Neuron (in vitro differentiated cells): ENCODE results near the gene DCAF6.

Experiments
- H2AFZ ChIP-seq: one replicate; pipeline ENCODE4 v1.6.1; 2013; ENCODE audit warnings: low read depth, mild to moderate bottlenecking, inconsistent platforms, low read length, moderate library complexity
- H3K27me3 ChIP-seq: one replicate; pipeline ENCODE4 v1.6.1; 2013; ENCODE audit warnings: low read length; ENCODE audit not compliant: insufficient read depth
- H3K36me3 ChIP-seq: one replicate; pipeline ENCODE4 v1.6.1; 2013; ENCODE audit warnings: low read length; ENCODE audit not compliant: insufficient read depth
- H3K4me1 ChIP-seq: one replicate; pipeline ENCODE4 v1.6.1; 2013; ENCODE audit warnings: low read length; ENCODE audit not compliant: insufficient read depth
- H3K4me3 ChIP-seq: 2 replicates; pipeline ENCODE4 v1.5.1; 2013; ENCODE audit warnings: mild to moderate bottlenecking, low read length, moderate library complexity
- H3K9me3 ChIP-seq: one replicate; pipeline ENCODE4 v1.6.1; 2013; ENCODE audit warnings: low read length

DCAF6 gene

GRCh38 chr1:168065506-168065905 is 129.0 kb downstream of the DCAF6 start:
- H3K4me3 ChIP-seq = no peak overlapping the region
- no peak overlapping the region for H2AFZ ChIP-seq
- no peaks in the 10 kb centered on the region for H3K4me1 ChIP-seq
- no peaks in the 10 kb centered on the region for H3K27me3 ChIP-seq
- H3K9me3 ChIP-seq = no peaks in the 10 kb centered on the region
- H3K36me3 ChIP-seq = peaks cover 14% of the 10 kb centered on the region

DNA sequence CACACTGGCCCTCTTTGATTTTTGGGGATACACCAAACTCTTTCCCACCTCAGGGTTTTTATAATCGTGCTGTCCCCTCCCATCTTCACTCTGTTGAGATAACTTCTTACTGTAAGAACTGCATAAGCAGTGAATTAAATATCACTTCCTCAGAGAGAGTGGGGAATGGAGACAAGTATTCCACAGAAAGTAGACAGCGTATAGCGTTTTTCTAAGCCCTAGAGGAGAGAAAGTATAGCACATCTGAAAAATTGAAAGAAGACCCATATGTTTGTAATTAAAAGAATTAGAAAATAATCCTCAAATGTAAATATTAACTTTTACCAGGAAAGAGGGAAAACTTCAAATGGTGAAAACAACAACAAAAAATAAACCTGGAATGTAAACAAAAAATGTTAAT is 132.9 kb downstream of the DCAF6 start:
- Histone ChIP-seq H3K27me3 (no peaks in the 10 kb centered on the region), H3K9me3 (no peaks in the 10 kb centered on the region), H3K4me3 (no peak overlapping the region), H2AFZ (no peak overlapping the region), H3K36me3 (peaks cover 17% of the 10 kb centered on the region), H3K4me1 (peaks cover 5% of the 10 kb centered on the region)

DNA sequence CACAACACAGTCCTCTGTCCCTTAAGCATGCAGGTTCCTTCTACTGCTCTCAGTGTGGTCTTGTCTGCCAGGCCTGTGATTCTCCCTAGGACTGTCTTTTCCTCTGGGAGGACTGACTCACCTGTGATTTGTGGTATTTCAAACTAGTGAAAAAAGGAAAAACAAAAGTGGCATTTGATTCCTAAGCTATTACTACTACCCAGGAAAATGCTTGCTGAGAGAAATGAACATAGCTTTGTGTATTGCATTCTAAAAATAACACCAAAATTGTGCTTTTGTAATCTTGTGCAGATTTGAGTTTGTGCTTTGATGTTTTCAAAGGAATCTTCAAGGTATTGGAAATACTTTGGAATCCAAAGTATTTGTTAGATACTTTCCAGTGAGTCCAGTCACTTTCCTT is 143.3 kb downstream of the DCAF6 start:
- no peak overlapping the region for H2AFZ ChIP-seq
- no peaks in the 10 kb centered on the region for H3K9me3 ChIP-seq
- no peaks in the 10 kb centered on the region for H3K4me1 ChIP-seq
- H3K36me3 ChIP-seq = peaks cover 18% of the 10 kb centered on the region
- no peaks in the 10 kb centered on the region for H3K27me3 ChIP-seq
- no peak overlapping the region for H3K4me3 ChIP-seq

DNA sequence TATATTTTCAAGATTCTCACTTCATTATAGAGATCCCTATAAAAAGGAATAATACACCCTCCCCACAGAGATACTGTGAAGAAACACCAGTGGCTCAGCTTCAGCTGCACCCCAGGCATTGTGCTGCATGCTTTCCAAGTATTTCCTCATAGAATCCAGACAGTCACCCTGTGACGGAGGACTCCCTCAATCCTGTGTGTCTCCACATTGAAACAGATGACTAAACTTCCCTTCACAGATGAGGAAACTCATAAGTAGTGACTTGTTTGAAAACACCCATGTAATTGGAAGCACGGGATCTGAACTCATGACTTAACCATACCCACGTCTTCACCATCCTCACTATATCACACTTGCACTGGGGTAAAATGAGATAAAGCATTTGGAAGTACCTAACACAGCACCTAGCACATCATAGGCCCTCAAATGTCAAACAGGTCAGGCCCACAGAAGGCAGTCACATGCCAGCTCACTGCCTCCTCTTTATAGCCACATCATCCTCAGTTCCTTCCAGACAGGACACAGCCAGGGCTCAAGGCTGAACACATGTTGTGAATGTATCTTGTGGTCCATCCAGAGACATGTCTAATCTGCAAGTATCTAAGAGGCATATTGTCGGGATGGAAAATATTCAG is 145.0 kb downstream of the DCAF6 start:
- no peaks in the 10 kb centered on the region for H3K4me1 ChIP-seq
- no peak overlapping the region for H3K4me3 ChIP-seq
- peaks cover 35% of the 10 kb centered on the region for H3K36me3 ChIP-seq
- H3K9me3 ChIP-seq = no peaks in the 10 kb centered on the region
- no peak overlapping the region for H2AFZ ChIP-seq
- H3K27me3 ChIP-seq = no peaks in the 10 kb centered on the region

DNA sequence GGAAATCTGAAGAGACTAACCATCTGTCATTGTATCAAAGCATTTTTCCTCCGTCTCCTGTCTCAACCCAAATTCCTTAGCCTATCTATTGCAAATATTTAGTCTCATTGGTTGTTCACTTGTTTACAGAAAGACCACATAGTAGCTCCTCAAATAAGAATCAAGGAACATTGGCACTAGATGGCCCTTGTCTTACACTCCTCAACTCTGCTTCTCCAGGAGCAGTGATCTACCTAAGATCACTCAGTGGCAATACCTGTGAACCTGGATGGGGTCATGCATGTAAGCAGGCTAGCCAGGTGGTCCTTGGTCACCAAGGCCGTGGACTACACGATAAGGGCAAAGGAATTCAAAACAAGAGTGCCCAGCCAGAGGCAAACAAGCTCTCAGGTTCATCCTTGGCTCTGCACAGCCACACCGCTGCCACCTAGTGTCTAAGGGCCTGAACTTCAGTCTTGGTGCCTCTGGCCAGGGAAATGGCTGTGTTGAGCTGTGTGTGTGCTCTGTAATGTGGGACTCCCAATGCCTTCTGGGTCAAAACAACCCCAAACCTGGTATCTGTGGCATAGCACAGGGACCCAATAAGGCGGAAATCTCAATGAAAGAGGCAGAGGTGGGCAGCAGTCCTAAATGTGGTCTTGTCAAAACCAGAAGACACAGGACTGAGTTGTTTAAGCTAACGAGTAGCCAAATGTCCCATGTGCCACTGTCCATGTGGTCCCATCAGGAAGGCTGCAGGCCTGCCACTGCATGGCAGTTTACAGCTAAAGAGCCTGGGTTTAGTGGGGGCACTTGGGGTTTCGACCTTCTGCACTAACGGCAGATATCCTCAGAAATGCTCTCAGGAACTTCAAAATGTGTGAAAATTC is 145.8 kb downstream of the DCAF6 start:
- H3K36me3 ChIP-seq = peaks cover 42% of the 10 kb centered on the region
- no peak overlapping the region for H2AFZ ChIP-seq
- H3K9me3 ChIP-seq = no peaks in the 10 kb centered on the region
- no peak overlapping the region for H3K4me3 ChIP-seq
- H3K4me1 ChIP-seq = no peaks in the 10 kb centered on the region
- H3K27me3 ChIP-seq = no peaks in the 10 kb centered on the region

DNA sequence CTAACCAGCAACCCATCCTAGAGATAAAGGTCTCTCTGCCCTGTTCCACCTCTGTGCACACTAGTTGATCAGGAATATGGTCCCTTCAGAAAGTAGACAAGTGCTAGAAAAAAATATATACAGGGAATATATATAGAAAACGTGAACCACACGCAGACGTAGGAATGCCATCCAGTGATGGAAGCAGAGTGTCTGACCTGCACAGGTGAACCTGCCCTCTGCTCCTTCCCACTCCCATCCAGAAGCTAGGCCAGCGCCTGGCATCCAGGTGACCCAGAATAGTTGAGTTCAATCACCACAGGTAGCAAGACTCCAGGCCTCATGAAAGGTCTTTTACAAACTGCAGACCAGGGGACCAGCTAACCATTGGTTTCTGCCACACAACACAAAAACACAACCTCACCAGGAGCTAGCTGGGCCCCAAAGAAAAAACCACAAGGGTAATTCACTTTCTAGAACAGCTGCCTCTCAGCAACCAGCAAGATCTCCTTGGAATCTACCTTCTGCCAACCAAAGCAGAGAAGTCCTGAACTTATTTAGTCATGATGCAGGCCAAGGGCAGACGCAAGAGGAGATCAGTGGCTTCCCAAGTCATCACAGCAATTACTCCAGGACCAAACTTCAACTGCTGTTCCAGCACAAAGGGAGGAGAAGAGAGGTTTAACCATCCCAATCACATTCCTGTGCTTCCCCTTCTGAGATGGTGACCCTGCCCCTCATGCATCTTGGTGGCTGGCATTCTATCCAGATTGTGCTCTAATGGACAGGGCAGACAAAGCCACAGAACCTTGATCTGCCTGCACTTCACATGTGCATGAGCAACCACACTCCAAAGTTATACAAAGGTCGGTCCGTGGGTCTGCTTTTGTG is 147.2 kb downstream of the DCAF6 start:
- Histone ChIP-seq H2AFZ (no peak overlapping the region), H3K9me3 (no peaks in the 10 kb centered on the region), H3K27me3 (no peaks in the 10 kb centered on the region), H3K4me1 (no peaks in the 10 kb centered on the region), H3K4me3 (no peak overlapping the region), H3K36me3 (peaks cover 55% of the 10 kb centered on the region)

DNA sequence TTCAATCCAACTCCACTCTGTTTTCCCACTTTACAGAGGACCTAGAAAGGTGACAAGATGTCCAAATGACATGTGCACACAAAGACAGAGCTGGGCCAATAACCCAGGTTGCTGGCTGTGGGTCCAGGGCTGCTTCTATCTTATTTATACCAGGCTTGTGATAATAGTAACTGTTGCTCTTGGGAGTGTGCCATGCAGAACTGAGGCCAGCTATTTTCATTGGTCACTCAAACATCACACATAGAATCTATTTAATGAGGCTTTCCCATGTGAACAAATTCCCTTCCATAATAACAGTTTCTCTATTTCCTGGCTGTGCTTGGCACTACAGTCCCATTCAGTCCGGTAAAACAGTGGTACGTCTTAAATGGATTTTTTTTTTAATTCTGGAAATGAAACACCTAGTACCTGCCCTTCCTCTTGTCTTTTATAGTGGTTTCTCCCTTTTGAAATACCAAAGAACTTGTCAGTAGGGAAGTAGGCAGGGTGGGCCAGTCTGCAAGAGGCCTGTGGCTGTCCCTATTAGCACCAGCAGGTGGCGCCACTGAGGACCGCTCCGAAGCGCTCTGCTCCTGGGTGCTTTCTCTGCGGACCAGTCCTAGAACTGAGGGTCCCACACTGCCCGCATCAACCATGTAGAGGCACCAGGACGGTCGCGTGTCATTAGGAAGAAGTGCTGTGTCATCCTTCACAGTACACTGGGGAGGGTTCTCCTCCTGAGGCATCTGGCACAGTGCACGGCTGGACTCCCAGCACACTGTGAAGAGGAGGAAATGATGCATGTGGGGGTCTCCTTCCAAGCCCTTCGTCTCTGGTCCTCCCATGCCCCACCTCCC is 148.1 kb downstream of the DCAF6 start:
- H3K36me3 ChIP-seq = peaks cover 64% of the 10 kb centered on the region
- no peak overlapping the region for H2AFZ ChIP-seq
- no peak overlapping the region for H3K4me3 ChIP-seq
- no peaks in the 10 kb centered on the region for H3K27me3 ChIP-seq
- H3K9me3 ChIP-seq = no peaks in the 10 kb centered on the region
- no peaks in the 10 kb centered on the region for H3K4me1 ChIP-seq

DNA sequence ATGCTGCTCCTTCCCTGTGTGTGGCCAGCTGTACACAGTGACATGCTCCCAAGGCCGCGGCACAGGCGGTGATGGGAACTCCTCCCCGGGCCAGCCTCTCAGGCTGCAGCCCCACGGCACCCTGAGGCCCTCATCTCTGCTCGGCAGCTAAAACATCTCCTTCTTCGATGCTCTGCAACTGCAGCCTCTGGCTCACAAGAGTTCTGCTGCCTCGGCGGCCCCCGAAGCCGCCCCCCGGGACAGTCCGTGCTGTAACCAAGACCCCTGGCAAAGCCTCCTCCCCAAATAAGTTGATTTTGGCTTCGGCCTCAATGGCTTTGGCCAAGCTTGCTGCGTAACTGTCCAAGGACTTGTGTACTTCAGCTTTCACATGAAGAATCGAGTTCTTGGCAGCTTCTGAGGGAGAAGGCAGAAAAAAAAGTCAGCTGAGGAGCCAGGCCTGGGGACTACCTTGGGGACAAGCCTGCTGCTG is 149.0 kb downstream of the DCAF6 start:
- peaks cover 72% of the 10 kb centered on the region for H3K36me3 ChIP-seq

GRCh38 chr1:168086438-168086837 is 150.0 kb downstream of the DCAF6 start:
- Histone ChIP-seq H2AFZ (no peak overlapping the region), H3K4me3 (no peak overlapping the region), H3K4me1 (no peaks in the 10 kb centered on the region), H3K9me3 (no peaks in the 10 kb centered on the region), H3K36me3 (peaks cover 77% of the 10 kb centered on the region), H3K27me3 (no peaks in the 10 kb centered on the region)

More for the DNA sequence above, 149.0 kb downstream of the DCAF6 start:
- H3K9me3 ChIP-seq = no peaks in the 10 kb centered on the region
- no peak overlapping the region for H3K4me3 ChIP-seq
- no peaks in the 10 kb centered on the region for H3K4me1 ChIP-seq
- no peaks in the 10 kb centered on the region for H3K27me3 ChIP-seq
- no peak overlapping the region for H2AFZ ChIP-seq

GRCh38 chr1:168087696-168088095 is 151.2 kb downstream of the DCAF6 start:
- Histone ChIP-seq H3K4me1 (no peaks in the 10 kb centered on the region), H3K36me3 (peaks cover 76% of the 10 kb centered on the region), H3K4me3 (no peak overlapping the region), H3K27me3 (no peaks in the 10 kb centered on the region), H3K9me3 (no peaks in the 10 kb centered on the region), H2AFZ (no peak overlapping the region)

DNA sequence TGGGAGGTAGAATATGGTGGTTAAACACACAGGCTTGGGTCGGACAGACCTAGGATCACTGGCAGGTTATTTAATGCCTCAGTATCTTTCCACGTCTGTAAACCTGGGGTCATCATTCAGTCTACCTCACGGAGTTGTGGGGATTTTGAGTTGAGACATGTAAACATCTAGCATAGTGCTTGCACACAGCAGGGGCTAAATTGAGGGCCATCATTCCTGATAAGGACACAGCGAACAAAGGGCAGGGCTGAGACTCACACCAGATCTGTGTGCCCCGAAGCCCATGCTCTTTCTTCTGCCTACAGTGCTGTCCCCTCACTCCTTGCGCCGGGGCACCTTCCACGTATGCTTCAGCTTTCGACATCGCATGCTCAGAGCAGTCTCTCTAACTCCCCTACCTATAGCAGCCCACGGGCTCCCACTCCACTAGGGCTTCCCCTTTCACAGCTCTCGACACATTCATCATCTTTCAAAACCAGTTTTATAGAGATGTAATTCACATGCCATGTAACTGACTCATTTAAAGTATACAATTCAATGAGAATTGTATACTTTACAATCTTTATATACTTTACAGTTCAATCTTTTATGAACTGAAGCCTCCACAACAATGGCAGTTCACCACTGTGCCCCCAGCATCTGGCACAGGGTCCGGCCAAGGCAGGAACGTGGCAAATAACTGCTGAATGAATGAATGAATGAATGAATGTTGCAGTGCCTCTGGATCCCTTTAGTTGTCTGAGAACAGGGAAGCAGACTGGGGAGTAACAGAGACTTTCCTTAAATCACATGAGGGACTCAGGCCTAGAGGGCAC is 152.2 kb downstream of the DCAF6 start:
- Histone ChIP-seq H3K27me3 (no peaks in the 10 kb centered on the region), H3K36me3 (peaks cover 76% of the 10 kb centered on the region), H3K4me1 (no peaks in the 10 kb centered on the region), H2AFZ (no peak overlapping the region), H3K4me3 (no peak overlapping the region), H3K9me3 (no peaks in the 10 kb centered on the region)
